Measurements from ENCODE around the gene ARSD. TPM values are rescaled to one million over a fixed set of nuclear protein-coding genes. Genes with fewer than 3 reads are reported as not detected.

Gene ARSD
- total RNA-seq, 1 donor from 2014 or later = 10.7 TPM

Other genes starting within 250 kb of the ARSD start
- 215 and 226 TPM in 2 replicates for gene CD99, start 238.0 kb downstream of the ARSD start, total RNA-seq
- not detected in 2 replicates for gene XG, start 177.3 kb downstream of the ARSD start, total RNA-seq
- gene GYG2, start 100.4 kb downstream of the ARSD start, total RNA-seq = 0.75 and 1.0 TPM in 2 replicates
- gene ARSH, start 77.2 kb upstream of the ARSD start, total RNA-seq = 0.07 TPM in 1 of 2 replicates, not detected in the other
- gene ARSF, start 112.1 kb upstream of the ARSD start, total RNA-seq = not detected in 2 replicates